Left renal pelvis (tissue), 4 donors: ENCODE measurements around the gene PHF14. TPM values are rescaled to one million over a fixed set of nuclear protein-coding genes. Genes with fewer than 3 reads are reported as not detected.
A peak's percentile ranks its signal among the peaks of the same experiment; 100 is the strongest.
"Not testable (repeated sequence)": the region's sequence is repeated elsewhere in the genome, so short reads cannot be mapped to it uniquely, and the experiment has no call there.

Experiments
- DNase-seq, 4 donors: peaks; one replicate each; pipeline ENCODE4 v3.0.0-alpha.2; 2013; ENCODE audit warnings: low read depth in 4 of 4, low spot score in 3 of 4
- polyA plus RNA-seq, 4 donors: library from polyadenylated mRNA; unstranded; fragments of 120-200 nt; gene quantifications; one replicate each; pipeline ENCODE4 v1.2.1, GENCODE V29; 2013; ENCODE audit not compliant: insufficient read length in 4 of 4

The PHF14 gene, protein sequence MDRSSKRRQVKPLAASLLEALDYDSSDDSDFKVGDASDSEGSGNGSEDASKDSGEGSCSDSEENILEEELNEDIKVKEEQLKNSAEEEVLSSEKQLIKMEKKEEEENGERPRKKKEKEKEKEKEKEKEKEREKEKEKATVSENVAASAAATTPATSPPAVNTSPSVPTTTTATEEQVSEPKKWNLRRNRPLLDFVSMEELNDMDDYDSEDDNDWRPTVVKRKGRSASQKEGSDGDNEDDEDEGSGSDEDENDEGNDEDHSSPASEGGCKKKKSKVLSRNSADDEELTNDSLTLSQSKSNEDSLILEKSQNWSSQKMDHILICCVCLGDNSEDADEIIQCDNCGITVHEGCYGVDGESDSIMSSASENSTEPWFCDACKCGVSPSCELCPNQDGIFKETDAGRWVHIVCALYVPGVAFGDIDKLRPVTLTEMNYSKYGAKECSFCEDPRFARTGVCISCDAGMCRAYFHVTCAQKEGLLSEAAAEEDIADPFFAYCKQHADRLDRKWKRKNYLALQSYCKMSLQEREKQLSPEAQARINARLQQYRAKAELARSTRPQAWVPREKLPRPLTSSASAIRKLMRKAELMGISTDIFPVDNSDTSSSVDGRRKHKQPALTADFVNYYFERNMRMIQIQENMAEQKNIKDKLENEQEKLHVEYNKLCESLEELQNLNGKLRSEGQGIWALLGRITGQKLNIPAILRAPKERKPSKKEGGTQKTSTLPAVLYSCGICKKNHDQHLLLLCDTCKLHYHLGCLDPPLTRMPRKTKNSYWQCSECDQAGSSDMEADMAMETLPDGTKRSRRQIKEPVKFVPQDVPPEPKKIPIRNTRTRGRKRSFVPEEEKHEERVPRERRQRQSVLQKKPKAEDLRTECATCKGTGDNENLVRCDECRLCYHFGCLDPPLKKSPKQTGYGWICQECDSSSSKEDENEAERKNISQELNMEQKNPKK
- 10 to 100 TPM; 64.3 to 78.6 (median 75.3) TPM for polyA plus RNA-seq

DNA sequence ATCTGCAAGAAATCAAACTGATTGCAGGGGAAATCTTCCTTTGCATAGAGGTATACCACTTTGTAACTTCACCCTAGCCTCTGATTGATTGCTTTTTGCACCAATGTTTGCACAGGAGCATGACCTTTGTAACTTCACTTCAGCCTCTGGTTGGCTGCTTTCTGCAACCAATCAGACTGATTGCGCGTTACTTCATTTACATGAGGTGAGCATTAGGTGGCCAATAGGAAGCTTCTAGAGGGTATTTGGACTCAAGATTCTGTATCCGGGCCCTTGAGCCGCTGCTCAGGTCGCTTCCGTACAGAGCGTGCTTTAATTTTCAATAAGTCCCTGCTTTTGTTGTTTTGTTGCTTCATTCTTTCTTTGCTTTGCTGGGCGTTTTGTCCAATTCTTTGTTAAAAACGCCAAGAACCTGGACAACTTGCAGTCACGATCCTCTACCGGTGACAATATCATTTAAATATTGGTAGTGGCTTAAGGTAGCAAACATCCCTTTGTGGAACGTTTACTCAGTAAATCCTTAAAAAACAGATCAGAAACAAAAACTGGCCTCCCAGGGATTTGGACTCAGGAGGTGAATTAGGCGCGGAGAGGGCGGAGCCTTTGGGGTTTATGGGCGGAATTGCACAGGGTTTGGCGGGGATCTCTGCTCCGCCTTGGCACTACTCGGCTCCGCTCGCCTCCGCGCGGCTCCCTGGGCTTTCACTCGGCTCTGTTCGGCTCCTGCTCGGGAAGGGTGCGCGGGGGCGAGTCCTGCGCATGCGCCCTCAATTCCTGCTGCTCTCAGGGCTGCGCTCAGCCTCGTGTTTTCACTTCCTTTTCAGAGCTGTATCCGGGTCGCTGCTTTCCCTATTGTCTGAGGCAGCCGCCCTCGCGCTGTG lies at the start of gene PHF14:
Gene PHF14, plus strand, starts transcription at position 812 of the 881 bp plus-strand sequence. CDS start 452 bp downstream, outside the sequence.
- peak; percentile 88 to 93 (median 91) for DNase-seq

DNA sequence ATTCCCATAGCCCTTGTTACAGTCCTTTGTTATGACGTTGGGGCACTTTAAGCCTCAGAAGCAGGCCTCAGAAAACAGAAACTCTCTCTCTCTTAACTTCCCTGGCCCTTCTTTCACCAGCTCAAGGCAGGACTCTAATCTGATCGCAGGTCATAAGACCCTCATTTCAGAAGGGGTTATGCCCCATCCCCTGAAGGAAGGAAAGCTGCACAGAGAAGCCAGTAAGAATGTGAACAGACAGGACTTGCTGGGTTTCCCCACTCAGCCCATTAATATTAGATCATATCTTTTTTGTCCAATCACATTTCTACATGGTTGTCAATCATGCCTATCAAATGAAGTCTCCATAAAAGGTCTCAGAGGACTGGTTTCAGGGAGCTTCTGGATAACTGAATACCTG lies 49.3 kb upstream of the PHF14 start:
- no peak for DNase-seq

DNA sequence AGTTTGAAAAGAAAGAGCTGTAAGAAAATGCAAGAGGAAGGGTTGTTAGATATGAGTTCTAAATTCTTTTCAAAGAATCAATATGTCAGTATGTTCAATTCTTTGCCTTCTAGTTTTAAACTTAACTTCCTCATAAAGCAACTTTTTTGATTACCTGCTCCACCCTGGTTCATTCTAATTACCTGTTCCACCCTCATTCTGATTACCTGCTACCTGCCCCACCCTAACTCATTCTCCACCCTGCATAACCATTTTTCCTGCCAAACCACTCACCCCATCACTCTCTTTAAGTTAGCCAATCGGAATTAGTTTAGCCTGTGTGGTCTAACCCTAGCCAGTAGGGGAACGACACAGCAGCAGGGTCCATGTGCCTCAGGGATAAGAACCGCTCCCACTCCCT lies 45.5 kb upstream of the PHF14 start:
- DNase-seq: not testable (repeated sequence)

DNA sequence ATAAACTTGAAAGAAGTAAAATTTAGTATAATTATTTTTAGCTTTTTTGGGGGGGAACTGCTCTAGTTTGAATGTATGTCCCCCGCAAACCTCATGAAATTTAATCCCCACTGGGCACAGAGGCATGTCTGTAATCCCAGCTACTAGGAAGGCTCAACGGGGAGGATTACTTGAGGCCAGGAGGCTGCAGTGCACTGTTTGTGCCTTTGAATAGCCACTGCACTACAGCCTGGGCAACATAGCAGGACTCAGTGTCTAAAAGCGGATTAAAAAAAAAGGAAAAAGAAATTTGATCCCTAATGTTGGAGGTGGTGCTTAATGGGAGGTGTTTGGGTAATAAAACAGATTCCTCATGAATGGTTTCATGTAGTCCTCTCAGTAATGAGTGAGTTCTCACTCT lies 43.1 kb upstream of the PHF14 start:
- no peak for DNase-seq

DNA sequence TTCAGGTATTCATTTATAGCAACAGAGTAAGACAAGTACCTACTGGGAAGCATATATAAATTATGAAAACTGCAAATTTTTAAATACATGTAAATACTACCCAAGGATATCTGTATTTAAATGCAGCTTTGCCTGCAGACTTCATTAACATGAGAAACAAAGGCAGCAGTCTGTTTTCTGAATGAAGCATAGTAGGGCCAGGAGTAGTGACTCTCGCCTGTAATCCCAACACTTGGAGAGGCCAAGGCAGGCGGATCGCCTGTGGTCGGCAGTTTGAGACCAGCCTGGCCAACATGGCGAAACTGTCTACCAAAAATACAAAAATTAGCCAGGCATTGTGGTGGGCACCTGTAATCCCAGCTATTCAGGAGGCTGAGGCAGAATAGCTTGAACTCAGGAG lies 42.5 kb upstream of the PHF14 start:
- DNase-seq: no peak

DNA sequence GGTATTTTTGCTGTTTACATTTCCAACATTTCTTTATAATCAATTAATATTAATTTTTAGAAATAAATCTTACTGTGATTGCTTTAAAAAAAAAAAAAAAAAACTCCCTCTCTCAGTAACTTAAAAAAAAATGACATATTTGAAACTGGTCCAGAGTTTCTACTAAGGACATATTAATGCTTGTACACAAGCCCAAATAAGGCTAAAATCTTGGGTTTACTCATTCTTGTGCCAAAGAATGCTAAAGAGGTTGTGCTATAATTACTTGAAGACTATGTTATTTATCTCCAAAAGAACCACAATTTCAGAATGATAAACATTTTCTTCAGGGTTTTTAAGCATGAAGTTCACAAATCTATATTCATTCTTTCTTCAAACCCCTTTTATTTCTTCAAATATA lies 39.4 kb upstream of the PHF14 start:
- DNase-seq: peak in 1 of 4 donors; percentile 14

DNA sequence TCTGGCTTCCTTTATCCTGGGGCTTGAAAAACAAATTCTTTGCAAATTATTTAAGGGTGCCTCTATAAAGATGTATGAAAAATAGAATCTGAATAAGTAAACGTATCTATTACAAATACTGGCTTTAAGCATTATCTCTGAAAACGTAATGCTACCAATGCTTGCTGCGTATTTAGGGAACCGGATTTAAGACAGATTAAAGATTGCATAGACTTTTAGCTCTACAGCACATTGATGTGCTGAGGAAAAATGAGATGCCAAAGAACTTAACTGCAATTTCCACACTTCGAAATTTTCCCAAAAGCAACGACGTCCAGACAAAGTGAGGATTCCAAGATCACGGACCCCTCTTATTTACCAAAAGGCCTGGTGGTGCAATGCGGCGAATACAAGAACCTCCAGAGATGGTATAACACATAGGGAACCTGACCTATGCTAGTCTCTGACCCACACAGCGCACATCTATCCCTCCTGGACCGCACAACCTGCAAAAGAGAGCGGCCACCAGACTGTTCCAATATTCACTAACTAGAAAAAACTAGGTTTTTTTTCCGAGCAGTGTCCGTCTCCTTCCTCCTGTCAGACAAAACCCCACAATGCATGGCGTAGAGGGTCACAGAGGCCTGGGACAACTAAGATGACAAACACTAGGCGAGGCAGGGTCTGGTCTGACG lies 34.3 kb upstream of the PHF14 start:
- peak in 1 of 4 donors; percentile 10 for DNase-seq

DNA sequence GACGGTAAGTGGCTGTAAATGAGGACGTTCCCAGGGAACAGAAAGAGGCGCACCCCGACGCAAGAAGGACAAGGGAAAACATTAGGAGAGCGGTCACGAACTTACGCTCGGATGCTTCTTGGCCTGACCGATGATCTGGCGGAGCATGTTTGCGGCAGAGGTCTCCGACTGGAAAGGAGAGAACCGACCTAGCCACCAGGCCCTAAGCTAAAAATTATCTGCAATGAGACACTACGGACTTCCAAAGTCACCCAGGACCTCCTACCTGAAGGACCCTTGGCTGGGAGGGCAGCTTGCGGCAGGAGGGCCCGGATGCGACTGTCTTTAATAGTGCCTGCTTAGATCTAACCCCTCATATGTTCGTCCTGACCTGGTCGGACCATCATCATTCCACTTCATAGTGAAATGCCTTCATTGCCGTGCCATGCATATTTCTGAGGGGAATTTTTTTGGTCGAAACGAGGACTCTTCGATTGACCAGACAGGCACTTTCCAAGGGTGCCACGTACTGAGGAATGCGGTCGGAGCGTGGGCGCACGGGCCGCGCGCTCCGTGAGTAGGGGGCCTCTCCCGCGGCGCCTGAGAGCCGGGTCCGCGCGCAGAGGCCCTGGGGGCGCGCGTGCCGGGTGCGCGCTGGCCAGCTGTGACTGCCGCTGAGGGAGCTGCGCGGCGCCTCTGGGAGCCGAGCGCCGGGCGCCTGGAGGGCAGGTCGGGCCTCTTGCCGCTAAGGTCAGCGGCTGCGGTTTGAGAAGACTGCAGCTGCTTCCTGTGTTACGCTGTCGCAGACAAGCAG lies 33.6 kb upstream of the PHF14 start:
- peak; percentile 91 to 95 (median 92) for DNase-seq

DNA sequence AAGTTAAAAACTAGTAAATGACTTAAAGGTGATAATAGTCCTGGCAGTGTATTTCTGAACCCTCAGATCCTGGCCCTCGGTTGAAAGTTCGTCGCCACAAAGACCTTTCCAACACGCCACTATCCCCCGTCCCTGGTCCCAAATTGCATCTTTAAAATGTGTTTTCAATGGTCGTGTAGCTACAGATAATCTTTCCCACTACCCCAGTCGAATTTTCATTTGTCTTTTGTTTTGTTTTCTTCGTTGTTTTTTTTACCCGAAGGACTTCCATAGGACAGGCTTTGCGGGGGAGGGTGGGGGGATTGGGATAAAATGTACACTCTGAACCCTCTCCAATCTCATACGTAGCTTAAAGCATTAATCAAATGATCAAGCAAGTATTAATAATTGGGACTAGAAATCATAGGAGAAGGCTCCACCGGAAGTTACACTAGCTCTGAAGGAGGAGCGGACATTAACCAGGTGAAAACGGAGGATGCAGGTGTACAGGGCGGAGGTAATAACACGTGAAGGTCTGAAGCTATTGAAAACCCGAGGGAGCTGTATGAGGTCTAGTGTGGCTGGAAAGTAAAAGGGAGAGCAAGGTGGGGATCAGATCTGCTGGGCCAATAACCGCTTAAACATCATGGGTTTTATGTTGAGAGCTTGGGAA lies 32.8 kb upstream of the PHF14 start:
- peak in 1 of 4 donors; percentile 5 for DNase-seq

DNA sequence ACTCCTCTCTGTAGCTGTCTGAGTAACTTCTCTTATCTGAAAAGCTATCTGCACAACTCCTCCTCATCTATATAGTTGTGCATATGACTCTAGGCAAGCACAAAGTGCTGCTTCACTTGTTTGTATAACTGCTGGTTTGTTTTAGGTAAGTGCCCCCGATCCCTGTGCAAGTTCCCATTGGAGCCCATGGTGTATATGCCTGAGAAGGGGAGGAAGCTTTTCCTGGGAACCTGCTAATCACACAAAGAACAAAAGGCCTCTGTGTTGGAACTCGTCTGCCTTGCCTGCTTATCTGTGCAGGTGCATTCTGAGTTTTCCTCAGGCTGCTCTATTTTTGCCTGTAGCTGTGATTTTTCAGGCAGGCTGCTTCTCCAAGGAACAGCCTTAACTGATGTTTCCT lies 23.2 kb upstream of the PHF14 start:
- DNase-seq: no peak

DNA sequence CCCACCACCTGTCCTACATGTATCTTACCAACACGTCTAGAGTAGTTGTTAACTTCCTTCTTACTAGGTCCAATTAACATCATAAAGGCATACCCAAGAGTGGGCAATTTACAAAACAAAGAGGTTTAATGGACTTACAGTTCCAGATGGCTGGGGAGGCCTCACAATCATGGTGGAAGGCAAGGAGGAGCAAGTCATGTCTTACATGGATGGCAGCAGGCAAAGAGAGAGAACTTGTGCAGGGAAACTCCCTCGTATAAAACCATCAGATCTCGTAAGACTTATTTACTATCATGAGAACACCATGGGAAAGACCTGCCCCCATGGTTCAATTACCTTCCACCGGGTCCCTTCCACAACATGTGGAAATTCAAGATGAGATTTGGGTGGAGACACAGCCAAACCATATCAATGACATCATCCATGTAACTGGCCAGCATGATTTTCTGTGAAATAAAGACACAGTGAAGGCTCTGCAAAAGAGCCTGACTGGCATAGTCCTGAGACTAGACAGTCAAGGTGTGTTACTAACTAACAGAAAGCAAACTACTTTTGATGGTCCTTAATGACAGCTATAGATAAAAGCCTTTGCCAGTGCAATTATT lies 22.6 kb upstream of the PHF14 start:
- not testable (repeated sequence) for DNase-seq

DNA sequence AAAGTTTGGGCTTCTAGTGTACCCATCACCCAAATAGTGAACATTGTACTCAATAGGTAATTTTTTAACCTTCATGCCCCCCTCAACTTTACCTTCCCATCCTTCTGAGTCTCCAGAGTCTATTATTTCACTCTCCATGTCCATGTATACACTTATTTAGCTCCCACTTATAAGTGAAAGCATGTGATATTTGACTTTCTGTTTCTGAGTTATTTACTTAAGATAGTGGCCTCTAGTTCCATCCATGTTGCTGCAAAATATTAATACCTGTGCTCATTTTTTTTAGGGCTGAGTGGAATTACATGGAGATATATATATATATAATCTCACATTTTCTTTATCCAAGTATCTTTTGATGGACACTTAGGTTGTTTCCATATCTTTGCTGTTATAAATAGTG lies 21.1 kb upstream of the PHF14 start:
- DNase-seq: no peak

DNA sequence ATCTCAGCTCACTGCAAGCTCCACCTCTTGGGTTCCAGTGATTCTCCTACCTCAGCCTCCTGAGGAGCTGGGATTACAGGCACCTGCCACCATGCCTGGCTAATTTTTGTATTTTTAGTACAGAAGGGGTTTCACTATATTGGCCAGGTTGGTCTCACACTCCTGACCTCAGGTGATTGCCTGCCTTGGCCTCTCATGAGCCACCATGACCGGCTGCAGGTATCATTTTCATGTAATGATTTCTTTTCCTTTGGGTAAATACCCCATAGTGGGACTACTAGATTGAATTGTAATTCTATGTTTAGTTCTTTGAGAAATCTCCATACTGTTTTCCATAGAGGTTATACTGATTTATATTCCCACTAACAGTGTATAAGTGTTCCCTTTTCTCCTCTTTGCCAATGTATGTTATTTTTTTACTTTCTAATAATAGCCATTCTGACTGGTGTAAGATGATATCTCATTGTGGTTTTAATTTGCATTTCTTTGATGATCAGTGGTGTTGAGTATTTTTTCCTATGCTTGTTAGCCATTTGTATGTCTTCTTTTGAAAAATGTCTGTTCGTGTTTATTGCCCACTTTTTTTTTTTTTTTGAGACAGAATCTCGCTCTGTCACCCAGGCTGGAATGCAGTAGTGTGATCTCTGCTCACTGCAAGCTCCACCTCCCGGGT lies 20.5 kb upstream of the PHF14 start:
- not testable (repeated sequence) for DNase-seq

DNA sequence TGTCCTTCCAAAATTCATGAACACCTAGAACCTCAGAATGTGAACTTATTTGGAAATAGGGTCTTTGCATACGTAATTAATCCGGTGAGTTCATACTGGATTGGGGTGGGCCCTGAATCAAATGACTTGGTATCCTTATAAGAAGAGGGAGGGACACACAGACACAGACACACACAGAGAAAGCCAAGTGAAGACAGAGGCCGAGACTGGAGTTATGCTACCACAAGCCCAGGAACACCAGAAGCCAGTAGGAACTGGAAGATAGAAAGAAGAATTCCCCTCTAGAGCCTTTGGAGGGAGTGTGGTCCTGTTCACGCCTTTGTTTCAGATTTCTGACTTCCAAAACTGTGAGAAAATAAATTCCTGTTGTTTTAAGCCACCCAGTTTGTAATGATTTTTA lies 17.1 kb upstream of the PHF14 start:
- no peak for DNase-seq

DNA sequence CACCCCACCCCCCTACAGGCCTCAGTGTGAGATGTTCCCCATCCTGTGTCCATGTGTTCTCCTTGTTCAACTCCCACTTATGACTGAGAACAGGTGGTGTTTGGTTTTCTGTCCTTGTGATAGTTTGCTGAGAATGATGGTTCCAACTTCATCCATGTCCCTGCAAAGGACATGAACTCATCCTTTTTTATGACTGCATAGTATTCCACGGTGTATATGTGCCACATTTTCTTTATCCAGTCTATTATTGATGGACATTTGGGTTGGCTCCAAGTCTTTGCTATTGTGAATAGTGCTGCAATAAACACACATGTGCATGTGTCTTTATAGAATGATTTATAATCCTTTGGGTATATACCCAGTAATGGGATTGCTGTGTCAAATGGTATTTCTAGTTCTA lies 13.4 kb upstream of the PHF14 start:
- DNase-seq: not testable (repeated sequence)

DNA sequence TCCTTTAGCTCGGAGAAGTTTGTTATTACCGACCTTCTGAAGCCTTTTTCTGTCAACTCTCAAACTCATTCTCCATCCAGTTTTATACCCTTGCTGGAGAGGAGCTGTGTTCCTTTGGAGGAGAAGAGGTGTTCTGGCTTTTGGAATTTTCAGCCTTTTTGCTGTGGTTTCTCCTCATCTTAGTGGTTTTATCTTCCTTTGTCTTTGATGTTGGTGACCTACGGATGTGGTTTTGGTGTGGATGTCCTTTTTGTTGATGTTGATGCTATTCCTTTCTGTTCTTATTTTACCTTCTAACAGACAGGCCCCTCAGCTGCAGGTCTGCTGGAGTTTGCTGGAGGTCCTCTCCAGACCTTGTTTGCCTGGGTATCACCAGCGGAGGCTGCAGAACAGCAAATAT lies 8.7 kb upstream of the PHF14 start:
- not testable (repeated sequence) for DNase-seq

DNA sequence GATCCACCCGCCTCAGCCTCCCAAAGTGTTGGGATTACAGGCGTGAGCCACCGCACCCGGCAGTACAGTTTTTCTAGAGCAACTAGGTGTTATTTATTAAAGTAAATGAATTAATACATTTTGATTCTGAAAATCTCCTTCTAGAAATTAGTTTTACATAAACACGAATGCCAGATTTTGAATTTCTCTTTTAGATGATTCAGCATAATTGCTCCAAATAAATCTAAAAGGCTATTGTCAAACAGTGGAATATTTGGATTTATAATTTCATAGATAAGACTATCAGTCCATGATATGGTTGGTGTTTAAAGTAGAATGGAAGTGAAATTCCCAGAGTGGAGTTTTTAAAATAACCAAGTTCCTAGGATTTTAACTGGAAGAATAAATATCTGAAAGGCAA lies 1.5 kb upstream of the PHF14 start:
- no peak for DNase-seq
